ENCODE results near the gene DNTT.

DNA sequence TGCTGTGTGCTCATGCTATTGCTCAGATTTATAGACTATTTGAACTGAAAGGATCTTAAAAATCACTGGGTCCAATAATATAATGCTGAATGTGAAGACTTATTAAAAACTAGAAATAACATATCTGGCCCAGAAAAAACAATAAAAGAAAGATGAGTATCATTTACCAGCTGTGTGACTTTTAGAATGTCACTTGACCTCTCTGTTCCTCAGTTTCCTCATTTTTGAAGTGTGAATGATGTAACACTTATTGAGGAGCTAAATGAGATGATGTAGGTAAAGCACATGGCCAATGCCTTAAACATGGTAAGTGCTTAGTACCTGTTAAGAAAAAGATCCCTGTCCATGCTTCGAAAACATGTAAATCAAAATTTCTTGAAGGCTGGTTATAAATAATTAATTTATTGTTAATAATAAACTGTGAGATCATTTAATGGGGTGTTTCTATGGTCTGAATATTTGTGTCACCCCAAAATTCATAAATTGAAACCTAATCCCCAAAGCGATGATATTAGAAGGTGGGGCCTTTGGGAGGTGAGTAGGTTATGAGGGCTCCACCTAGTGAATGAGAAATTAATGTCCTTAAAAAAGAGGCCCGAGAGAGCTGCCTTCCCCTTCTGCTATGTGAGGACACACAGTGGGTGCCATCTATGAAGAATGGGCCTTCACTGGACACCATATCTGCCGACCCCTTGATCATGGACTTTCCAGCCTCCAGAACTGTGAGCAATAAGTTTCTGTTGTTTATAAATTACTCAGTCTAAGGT lies 13.0 kb downstream of the DNTT start:
- TF ChIP-seq CTCF (IDR thresholded peaks at IDR 0.05) = no peak
- no peak for TF ChIP-seq POLR2A (IDR thresholded peaks at IDR 0.05)

Measured in sigmoid colon (tissue), 3 donors.